ENCODE results near the gene AMER3.
A peak's percentile ranks its signal among the peaks of the same experiment; 100 is the strongest.
"Not testable (repeated sequence)": the region's sequence is repeated elsewhere in the genome, so short reads cannot be mapped to it uniquely, and the experiment has no call there.

Gene AMER3, protein sequence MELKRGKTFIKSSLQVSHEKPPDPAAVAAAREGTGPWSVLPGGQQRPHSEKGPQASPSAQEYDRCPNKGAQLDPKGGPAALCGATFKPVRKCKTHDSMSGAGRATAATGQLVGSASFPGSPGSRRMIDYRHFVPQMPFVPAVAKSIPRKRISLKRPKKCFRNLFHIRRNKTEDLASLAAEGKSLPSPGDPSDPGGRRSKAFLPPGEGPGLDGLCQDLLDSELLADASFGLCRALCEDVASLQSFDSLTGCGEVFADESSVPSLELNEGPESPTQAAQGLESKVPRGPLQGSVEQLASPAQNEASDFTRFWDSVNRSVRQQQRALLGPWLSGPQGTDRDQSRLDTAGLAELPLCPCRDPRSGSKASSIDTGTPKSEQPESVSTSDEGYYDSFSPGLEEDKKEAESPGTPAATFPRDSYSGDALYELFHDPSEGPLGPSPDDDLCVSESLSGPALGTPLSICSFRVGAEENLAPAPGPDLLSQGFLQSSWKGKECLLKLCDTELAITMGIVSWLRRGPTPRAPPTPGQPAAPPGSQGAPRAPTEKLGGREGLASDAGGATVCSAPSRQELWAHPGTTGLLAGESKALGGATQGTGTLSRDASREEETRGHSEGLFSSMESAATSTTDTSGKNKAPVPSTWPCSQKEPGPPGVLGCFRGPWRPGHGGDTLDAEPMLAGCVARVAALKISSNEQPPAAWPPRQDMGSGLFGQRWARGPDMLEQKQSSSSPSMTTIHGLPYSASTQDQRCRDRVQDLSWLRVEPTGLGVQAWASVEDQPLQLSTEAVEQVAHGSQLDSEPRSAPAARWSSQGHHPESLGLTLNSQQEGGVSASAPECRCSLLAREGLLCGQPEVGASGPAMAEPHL

DNA sequence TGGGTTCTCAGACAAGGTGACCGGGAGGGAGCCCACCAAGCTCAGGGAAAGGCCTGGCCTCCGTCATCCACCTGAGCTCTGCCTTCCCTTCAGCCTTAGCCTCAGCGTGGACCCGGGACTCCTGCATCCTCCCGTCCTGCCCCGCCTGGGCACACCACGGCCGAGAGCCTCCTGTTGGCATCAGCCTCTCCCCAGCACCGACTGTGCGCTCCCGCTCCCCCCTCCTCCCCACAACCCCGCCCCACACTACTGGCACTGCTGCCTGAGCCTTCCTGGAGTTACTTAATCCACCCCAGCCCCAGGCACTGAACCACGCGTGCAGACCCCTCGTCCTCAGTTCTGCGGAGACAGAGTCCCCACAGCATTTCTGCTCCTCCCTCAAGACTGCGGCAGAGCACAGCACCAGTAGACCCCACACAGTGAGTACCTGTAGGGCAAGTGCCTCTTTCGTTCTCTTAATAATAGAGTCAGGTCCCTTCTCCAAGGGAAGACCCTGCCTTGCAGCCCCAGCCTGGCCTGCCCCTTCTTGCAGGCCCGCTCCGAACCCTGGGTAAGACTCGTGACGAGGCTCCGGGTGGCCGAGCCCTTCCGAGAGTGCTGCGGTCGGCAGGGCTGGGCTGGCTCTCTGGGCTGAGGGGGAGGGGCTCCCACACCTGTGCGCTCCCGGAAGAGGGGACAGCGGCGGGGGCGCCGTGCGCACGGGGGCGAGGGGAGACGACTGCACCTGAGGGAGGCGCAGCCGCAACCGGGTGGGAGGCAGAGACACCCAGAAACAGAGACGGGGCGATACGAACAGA is at the start of gene AMER3:
Gene AMER3 (plus strand): TSS at position 285 of the 797 bp plus-strand sequence. CDS start 6,533 bp downstream, outside the sequence.
- no peak for DNase-seq

DNA sequence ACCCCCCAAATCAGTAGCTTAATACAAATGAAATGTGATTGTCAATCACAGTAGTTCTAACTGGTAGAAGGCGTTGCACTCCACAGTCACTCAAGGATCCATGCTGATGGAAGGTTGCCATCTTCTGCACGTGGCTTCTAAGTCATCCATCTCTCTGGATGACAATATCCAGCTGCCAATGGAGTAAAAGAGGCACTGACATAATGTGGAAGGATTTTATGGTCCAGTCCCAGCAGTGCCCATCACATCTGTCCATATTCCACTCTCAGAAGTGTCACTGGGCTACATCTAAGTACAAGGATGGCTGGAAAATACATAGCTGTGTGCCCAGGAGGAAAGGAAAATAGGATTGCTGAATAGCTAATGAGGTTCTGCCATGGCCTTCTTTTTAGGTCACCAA is 40.5 kb upstream of the AMER3 start:
- DNase-seq: not testable (repeated sequence)

DNA sequence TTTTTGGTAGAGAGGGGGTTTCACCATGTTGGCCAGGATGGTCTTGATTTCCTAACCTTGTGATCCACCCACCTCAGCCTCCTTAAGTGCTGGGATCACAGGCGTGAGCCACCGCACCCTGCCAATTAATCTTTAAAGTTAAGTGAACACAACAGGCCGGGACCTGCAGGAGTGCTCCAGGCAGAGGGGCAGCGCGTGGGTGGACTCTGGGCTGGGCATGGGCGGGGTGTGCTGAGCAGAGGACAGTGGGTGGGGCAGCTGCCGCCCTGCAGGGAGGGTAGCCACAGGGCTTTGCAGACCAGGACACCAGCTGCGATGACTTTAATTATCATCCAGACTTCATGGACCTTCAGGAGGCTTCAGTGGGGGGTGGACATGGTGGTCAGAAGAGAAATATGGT is 35.3 kb upstream of the AMER3 start:
- DNase-seq: no peak

DNA sequence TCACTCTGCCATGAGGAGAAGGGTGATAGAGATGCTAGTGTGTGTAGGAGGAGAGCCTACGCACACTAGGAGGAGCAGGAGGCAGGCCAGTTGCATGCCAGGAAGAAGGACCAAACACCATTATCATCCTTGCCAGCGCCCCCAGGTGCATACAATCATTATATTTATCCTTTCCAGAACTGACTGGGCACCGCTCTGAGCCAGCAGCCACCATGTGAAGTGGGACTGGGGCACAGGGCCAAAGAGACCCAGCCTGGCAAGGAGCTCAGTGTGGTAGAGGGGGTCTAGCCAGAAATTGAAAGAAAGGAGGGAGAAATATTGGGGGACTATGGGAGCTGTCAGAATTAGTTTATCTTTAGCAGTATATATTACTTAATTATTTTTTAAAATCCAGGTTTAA is 34.8 kb upstream of the AMER3 start:
- DNase-seq: no peak

DNA sequence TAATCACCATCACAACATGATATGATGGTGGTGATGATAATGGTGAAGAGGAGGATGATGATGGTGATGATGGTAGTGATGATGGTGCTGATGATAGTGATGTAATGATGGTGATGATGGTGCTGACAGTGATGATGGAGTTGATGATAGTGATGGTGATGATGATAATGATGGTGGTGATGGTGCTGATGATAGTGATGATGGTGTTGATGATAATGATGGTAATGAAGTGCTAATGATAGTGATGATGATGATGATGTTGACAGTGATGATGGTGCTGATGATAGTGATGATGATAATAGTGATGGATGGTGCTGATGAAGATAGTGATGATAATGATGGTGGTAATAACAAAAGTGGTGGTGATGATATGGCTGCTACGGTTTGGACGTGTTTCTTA is 30.9 kb upstream of the AMER3 start:
- DNase-seq: no peak

DNA sequence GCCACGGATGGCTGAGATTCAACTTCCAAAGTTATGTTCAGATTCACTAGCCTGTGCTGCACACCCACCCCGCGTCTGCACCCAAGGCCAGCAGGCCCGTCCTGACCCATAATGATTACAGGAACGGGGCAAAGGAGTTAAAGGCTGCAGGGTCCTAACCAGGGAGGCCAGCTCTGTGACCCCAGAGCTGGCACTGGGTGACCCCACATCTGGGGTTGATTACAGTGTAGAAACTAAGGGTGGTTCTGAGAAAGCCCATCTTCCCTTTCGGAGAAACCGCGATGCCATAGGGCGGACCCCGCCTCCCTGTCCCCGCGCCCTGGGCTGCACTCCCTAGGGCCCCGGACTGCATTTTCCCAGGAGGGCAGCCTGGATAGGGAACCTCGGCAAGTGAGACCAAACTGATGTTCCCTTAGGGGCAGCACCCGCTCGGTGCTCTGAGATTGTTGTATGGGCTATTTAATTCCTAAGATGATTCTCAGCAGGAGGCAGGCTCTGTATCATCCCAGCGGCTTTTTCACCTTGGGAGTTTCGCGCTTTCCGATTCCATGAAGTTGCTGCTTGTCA is 28.6 kb upstream of the AMER3 start:
- no peak for DNase-seq

DNA sequence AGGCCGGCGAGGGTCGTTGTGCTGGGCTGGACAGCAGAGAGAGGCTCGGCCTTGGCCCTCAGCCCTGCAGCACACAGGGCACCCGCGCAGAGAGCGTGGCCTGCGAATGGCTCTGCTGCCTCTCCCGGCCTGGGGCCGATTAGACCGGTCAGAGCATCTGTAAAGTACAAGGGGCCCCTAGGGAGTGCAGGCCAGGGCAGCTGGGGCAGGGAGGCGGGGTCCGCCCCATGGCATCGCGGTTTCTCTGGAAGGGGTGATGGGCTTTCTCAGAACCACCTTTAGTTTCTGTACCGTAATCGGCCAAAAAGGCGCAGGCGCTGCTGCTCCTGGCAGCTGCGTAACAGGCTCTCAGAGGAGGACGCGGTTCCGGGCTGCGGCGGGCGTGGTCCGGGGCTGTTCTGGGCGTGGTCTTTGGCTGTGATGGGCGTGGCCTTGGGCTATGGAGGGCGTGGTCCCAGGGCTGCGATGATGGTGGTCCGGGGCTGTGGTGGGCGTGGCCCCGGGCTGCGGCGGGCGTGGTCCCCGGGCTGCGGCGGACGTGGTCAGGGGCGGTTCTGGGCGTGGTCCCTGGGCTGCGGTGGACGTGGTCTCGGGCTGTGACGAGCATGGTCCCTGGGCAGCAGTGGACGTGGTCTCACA is 27.9 kb upstream of the AMER3 start:
- DNase-seq: peak; percentile 91 to 95

DNA sequence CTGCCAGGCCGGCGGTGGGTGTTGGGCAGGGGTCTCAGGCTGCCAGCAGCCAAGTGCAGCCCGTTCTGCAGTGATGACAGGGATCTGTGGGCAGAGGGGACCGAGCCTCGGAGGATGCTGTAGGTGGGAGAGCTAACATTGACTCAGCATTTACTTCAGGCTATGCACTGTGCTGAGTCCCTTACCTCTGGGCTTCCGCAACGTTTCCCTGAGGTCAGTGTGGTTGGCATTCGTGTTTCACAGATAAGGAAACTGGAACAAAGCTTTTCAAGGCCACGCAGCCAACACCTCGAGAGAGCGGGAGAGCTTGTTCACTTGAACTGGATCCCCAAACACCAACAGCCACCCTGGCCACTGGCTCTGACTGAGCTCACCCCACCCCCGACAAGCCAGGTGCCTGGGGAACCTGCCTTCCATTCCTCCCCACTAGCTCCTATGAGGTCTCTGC is 27.3 kb upstream of the AMER3 start:
- DNase-seq: peak; percentile 46 to 64

DNA sequence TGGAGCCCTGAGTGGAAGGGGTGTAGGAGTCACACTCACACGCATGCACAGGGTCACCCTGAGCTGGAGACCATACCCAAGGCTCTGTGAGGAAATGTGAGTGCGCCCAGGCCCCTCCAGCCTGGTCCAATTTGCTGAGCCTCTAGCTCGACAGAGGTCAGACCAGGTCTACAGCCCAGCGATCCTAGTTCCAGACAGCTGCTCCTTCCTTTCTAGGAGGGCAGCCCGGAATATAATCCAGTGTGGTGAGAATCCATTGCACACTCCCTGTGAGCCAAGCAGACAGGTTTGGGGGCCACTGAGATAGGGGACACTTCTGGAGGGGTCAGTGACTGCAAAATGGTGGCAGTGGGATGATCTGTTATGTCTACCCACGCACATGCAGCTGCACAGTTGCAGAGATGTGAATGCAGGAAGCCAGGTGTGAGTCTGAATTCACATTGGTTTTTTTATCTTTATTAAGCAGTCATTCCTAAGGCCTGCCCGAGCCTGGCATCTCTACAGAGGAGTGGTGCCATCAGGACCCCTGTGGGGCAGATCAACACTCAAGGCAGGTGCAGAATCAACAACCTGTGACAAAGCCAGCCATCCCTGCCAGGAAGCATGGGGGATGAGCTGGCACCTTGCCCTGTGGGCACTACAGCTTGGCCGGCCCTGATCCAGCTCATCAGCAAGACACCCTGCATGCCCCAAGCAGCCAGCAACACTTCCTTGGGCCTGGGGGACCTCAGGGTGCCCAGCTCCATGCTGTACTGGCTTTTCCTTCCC is 26.6 kb upstream of the AMER3 start, which contains the start of gene GPR148:
Gene GPR148 (plus strand): TSS at position 522 of the 768 bp plus-strand sequence. CDS start 82 bp downstream, at position 604.
- DNase-seq: no peak

DNA sequence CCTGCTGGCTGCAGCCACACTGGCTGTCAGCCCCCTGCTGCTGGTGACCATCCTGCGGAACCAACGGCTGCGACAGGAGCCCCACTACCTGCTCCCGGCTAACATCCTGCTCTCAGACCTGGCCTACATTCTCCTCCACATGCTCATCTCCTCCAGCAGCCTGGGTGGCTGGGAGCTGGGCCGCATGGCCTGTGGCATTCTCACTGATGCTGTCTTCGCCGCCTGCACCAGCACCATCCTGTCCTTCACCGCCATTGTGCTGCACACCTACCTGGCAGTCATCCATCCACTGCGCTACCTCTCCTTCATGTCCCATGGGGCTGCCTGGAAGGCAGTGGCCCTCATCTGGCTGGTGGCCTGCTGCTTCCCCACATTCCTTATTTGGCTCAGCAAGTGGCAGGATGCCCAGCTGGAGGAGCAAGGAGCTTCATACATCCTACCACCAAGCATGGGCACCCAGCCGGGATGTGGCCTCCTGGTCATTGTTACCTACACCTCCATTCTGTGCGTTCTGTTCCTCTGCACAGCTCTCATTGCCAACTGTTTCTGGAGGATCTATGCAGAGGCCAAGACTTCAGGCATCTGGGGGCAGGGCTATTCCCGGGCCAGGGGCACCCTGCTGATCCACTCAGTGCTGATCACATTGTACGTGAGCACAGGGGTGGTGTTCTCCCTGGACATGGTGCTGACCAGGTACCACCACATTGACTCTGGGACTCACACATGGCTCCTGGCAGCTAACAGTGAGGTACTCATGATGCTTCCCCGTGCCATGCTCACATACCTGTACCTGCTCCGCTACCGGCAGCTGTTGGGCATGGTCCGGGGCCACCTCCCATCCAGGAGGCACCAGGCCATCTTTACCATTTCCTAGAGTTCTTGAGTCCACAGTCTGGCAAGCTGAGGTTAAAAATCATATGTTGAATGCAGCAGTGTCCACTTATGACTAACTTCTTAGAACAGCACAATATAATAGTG is 25.7 kb upstream of the AMER3 start:
- DNase-seq: no peak

DNA sequence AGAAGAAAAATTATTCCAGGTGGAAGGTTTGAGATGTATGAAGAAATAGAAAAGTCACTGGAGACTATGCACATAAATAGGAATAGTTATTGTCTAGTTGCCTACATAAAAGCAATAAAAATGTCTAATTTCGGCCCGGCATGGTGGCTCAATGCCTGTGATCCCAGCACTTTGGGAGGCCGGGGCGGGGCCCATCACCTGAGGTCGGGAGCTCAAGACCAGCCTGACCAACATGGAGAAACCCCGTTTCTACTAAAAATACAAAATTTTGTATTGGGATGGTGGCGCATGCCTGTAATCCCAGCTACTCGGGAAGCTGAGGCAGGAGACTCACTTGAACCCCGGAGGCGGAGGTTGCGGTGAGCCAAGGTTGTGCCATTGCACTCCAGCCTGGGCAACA is 23.1 kb upstream of the AMER3 start:
- not testable (repeated sequence) for DNase-seq

DNA sequence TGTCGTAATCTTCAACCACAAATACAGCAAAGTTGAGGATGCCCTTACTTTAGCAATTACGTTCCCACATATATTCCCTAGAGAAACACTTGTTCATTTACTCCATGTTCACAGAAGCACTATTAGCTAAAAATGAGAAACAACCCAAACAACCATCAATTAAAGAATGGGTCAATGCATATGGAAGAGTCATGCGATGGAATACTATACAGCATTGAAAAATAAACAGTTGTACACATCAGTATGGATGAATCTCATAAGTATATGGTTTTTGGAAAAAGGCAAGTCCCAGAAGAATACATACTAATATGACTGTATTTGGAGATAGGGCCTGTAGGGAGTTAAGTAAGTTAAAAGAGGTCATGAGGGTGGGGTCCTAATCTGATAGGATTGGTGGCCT is 20.1 kb upstream of the AMER3 start:
- no peak for DNase-seq

DNA sequence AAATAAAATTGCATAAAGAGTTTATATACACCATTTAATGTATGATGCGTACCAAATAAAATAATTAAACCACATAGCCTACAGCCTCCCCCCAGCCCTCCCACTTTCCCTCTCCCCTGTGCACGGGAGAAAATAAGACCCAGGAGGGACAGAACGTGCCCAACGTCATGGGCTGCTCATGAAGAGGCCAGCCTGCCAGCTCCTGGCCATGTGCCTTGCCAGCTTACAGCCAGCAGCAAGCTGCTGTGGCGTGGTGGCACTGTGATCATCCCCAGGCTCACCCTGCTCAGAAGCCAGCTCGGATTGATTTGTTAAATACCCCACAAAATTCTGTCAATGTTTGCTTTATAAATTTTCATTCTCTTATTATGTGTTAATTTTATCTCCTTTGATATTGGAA is 18.9 kb upstream of the AMER3 start:
- no peak for DNase-seq

DNA sequence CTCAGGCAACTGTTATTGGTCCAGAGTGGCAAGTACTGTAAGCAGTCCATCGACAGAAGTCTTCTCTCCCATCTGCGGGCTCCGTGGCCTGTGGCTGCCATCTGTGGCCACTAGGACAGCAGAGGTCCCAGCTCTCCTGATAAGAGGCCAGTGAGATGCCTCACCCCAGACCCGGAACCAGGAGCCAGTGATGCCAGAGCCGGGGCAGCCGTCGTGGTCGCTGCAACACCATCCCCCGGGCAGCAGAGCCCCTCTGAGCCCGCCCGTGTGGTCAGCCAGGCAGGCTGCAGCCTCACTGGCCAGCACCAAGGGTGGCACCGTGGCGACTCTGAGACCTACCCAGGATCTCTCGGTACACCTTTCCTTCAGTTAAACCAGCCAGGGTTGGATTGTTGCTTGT is 17.7 kb upstream of the AMER3 start:
- no peak for DNase-seq

DNA sequence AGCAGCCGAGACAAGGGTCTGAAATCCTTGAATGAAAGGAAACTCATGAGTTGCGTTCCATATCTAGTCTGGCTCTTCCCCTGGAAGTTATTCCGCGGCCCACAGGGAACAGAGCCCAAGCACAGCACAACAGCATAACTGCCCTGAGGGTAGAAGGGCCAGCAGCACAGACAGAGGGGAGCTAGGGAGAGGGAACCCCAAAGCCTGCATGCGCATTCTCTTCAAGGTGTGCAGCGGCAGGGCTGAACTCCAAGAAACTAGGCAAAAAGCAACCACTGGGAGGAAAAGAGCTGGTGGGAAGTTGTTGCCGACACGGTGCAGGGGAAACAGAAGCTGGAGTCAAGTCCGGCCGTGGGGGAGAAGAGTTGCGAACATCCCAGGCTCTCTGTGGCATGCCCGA is 14.7 kb upstream of the AMER3 start:
- DNase-seq: no peak

DNA sequence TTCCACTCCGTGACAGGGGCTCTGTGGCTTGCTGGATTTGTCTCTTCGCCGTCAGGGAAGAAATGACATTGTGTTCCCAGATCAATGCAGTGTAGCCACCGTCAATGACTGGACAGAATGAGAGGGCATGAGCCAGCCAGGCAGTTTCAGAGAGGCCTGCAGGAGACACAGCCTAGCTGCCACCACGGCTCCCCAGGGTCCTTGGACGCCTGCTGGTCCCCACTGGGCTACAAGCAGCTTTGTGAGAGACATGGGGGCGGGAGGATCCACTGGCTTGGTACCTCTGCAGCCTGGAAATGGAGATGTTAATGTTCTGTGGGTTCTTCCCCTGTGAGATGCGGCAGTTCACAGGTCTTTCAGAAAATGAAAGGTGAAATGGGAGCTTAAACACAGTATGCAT is 12.1 kb upstream of the AMER3 start:
- no peak for DNase-seq

DNA sequence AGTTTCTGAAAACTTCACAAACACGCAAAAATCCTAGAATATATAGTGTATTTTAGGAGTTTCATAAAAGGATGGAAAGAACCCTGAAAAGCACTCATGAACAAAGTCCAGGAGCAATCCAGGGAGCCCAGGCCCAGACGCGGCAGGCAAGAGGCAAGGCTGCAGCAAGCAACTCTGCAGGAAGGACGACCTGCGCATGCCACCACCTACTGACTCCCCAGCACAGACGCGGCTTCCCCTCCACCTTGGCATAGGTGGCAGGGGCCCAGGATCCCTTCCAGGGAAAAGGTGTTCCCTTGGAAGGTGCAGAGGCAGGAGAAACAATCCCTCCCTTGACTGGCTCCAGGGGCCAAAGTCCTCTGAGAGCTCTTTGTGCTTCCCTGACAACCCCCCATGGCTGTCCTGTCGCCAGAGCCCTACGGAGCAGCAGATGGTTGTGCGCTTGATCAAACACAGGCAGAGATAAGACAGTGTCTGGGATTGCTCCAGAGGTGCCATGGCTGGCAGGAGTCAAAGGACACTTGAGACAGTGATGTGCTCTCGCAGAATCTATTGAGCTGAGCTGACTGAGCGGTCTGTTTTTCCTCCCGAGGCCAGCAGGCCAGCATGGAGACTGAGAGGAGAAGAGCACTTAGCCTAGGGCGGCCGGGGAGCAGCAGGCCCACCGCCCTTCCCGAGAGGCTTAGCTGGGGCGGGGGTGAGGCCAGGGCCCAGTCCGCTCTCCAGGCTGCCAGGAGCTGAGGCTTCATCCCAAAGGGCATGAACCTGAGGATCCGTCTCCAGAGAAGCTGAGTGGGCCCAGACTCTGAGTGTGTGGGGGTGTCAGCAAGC is 10.8 kb upstream of the AMER3 start:
- DNase-seq: no peak

DNA sequence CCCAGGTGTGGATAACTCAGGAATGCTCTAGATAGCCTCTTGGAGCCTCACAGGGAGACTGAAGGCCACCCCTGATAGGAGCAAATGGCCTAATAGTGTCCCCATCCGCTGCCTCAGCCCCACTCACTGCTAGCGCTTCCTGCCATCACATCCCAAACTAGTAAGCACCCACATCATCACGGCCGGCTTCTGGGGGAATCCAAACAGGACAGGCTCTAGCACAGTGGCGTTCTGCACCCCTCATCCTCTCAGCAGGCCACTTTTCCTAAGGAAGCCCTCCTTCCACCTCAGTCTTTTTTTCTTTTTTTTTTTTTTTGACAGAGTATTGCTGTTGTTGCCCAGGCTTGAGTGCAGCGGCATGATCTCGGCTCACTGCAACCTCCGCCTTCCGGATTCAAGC is 6.3 kb upstream of the AMER3 start:
- no peak for DNase-seq

DNA sequence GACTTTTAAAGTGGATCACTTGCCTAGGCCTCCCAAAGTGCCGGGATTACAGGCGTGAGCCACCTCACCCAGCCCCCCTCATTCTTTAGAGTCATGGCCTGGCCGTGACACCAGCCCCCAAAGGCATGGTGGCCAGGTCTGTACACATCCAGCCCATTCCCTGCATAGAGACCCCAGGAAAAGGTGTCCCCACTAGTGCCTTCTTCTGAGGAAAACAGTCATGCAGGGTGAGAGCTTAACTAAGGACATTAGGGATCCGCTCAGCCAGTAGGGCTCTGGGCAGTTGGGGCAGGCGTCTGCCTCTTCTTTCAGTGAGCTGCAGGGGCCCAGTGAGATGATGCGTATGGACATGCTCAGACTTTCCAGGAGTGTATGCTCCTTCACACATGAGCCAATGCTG is 5.7 kb upstream of the AMER3 start:
- DNase-seq: no peak

Data from CD4-positive, alpha-beta T cell treated with Interleukin-4 for 1 hour (primary cell).